ENCODE results near the gene HOXC9.

The HOXC9 gene

DNA sequence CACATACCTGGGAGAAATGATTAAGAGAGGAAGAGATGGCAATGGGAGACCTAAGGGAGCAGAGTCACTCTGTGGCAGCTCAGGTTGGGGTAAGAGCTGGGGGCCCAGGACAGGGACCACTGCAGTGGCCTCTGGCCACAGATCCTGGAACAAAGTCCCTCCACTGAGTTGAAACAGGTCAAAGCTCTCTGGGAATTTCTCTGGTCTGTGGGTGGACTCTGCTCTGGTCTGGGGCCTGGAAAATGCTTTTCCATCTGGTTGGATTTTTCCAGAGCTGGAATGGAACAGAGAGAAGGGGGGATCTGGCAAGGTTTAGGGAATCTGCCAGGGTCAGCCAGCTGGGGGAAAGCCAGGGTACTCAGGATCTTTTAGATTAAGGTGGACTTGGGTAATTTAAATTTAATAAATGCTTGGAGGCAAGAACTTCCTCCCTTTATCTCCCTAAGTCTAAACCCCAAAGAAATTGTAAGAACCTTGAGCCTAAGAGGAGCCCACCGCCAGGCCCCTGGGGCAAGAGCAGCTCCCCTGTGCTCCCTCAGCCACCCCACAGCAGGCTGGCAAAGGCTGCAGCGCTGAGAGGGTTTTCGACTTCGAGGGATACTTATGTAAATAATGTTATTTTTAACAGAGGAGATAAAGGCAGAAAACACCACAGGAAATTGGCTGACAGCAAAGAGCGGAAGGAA lies 11.3 kb upstream of the HOXC9 start:
- DNase-seq (ENCODE audit: low read depth): no peak

DNA sequence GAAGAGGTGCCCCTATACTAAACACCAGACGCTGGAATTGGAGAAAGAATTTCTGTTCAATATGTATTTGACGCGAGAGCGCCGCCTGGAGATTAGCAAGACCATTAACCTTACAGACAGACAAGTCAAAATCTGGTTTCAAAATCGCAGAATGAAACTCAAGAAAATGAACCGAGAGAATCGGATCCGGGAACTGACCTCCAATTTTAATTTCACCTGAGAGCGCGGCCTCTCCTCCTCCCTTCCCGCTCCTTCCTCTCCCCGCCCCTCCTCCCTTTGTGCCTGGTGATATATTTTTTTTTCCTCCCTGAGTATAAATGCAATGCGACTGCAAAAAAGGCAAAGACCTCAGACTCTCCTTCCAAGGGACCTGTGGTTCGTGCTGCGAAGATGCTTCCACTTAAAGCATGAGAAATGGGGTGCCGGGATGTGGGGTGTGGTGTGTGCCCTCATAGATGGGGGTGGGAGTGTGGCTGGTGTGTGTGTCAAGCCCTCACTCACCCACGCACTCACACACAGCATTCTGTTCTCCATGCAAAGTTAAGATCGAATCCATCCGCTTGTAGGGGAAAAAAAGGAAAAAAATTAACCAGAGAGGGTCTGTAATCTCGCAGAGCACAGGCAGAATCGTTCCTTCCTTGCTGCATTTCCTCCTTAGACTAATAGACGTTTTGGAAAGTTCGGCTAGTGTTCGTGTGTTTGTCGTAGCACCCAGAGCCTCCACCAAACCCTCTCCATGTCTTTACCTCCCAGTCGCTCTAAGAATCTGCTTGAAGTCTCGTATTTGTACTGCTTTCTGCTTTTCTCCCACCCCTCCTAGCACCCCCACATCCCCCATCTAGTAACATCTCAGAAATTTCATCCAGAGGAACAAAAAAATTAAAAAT lies 10.5 kb upstream of the HOXC9 start:
- peak; percentile 6 for DNase-seq (ENCODE audit: low read depth)

DNA sequence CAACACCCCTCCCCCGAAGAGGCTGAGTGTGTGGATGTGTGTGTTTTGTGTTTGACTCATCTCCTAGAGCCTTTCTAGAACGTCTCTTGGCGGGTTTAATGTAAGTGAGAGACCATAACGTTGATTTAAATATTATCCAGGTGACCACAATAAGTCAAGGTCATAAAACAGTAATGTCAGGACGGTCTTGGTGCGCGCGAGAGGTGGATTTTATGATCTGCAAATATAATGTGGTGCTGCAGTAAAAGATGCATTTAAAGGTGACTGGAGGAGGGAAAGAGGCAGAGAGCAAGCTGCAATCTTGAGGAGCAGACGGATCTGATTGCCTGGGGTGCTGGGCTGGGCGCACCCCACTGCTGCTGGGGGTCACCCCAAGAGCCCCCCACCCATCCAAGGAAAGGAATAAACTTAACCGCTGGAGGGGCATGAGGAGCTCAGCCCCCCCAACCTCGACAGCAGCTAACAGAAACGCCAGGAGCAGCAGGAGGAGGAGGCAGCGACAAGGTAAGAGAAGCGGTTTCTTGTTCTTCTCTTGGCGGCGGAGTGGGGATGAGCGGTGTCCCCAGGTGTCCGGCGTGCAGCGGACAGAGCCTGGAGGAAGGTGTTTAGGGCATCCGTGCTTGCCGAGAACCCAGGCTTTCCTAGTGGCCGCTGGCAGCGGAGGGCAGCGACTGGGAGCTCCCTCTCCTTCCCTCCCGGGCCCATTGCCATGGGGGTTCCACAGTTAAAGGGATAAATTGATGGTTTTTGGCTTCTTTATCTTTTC lies 9.5 kb upstream of the HOXC9 start:
- no peak for DNase-seq (ENCODE audit: low read depth)

DNA sequence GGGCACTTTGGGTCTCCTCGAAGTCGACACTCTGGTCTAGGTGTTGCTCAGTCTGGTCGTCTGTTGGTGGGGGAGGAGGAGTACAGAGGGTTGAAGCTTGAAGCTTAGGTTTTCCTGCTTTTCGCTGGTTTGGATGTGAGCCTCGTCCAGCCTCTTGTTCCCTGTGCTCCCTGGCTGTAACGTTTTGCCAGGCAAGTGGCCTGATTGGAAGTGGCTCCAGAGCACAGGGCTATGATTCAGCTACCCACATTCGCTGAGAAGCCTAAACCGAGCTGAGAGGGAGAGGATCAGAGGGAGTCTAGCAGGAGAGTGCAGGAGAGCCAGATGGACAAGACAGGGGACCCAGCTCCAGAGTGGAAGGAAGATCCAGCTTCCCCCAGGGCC lies 8.9 kb upstream of the HOXC9 start:
- DNase-seq (ENCODE audit: low read depth): no peak

DNA sequence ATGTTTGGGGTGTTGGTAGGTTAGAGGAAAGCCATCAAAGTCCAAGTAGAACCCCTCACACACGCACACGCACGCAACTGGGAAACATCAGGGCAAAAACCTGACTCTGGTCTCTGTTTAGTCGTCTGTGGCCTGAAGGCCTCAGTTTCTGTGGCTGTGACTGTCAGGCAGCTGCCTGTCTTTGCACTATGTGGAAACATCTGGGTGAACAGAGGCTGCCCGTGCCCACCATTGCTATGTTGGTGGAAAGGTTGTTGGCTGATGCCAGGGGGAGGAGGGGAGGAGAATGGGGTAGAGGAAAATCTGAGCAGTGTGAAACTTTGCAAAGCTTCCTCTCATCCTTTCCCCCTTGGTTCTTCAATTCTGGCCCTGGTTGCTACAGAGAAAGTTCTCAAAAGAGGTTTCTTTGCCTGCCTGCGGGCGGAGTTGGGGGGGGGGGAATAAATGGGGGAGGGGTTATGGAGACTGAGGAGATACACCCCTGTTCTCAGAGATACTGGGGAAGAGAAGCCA lies 7.5 kb upstream of the HOXC9 start:
- no peak for DNase-seq (ENCODE audit: low read depth)

DNA sequence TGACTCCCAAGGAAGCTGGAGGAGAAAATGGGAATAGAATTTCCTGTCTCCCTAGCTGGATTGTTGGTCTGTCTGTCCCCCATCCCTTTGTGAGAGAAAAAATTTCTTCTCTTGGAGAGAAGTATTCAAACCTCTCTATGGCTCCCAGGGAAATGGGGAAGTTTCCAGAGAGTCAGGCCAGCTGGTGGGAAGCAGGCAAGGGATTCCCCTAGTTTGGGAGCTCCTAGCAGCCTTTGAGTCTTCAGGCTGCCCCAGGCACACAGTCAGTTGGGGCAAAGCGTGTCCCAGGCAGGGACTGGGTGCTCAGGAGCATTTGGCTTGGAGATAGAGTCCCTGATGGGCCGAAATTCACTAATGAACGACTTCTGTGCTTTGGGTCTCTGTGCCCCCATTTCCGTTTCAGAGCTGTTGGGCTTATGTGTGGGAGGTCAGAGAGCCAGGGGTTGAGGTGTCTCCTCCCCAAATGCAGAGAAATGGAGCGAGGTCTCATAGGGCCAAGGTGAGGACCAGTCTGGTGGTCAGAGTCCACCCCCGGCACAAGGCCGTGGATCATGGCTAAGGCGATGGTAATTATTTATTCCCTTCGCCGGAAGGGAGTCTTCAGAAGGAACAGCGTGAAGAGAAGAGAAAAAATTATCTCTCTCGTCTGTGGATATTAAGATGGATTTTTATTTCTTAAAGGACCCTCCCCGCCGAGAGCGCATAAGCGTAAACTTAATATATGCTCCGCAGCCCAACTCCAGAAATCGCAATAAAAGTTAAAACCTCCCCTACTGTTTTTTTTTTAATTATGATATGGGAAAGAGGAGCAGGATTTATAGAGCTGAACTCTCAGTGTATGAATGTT lies 6.6 kb upstream of the HOXC9 start:
- DNase-seq (ENCODE audit: low read depth): no peak

DNA sequence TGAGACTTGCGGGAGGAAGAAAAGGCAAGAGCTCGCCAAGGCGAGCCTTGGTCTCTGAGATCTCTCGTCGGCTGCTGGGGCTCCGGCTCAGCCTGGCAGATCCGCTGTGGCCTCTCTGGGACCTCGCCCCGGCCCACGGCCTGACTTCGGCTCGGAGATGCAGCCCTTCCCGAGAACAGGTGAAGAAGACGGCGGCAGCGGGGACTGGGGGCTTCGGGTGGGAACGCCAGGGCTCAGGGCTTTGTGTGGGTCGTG lies 6.0 kb upstream of the HOXC9 start:
- DNase-seq (ENCODE audit: low read depth): no peak

DNA sequence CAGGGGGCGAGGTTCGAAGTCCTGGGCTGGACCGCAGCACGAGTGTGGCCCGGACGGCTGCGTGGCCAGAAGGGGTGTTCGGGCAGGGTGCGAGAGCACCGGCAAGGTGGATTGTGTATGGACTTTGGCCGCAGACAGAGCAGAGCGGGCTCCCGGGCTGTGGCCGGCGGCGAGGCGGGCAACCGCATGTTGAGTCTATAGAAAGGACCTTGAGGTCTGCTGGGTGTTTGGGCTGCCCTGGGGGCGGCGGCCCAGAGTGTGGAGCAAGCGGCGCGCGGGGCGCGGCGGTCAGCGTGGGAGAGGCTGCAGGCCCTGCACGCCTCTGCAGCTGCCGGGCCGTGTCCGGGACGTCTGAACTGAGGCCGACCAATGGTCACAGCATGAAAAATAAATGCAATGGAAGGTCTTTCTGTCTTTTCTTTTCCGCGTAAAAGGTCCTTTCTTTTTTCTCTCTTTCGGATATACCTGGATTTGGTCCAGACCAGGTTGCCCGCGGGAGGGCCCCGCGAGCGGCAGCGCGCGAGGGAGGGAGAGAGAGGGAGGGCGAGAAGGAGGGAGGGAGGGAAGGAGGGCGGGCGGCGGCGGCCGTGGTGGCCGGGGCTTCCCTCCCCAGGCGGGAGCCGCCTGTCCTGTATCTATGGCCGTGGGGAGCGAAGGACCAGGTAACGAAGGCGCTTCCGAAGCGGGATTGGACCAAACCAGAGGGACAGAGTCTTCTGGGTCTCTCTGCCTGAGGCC lies 5.5 kb upstream of the HOXC9 start:
- no peak for DNase-seq (ENCODE audit: low read depth)

DNA sequence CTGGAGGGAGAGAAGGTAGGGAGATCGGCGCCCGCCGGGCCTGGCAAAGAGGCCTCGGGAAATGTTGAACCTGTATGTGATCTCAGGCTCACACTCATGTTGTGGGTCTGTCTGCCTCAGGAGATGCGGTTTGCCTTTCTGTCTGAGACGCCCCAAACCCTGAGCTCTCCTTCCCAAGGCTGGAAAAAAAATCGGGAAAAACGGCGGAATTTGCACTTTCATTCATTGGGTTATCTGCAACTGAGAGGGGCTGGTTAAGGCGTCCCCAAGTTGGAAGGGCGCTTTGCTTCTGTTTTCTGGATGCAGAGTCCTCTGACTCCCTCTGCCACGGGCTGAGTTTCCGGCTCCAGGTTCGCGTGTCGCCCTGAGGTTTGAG lies 5.0 kb upstream of the HOXC9 start:
- DNase-seq (ENCODE audit: low read depth): no peak

DNA sequence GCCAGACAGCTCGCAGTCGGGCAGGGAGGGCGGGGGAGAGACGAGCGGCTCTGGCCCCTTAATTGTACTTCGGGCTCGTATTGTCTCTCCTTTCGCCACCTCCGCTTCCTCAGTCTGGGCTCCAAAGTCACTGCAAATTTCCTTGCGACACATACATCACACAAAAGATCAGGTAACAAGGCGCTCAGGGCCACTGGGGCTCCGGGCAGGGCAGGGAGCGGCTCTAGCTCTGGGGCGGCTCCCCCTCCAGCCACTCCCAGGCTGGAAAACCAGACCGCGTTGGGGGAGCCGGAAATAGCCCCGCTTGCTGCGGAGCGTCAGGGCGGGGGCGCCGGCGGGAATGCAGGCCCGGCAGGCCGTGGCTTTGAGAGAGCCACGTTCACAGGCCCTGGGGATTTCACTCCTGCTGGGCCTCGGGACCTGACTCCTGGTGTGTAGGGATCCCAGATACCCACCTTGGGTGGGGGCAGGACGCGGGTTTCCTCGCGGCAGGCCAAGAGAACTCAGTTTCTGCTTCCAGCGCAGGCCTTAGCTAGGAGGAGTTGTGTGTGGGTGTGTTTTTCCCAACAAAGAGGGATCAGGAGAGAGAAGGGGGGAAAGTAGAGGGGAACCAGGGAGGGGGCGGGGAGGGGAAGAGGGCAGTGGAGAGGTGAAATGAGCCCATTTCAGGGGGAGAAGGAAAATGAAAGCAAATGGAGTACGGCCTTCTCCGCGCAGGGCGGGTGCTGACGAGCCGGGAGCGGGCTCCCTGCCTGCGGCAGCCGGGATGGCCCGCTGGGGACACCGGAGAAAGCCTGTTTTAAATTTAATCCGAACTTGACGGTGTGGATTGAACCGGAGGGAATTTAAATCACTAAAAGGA lies 4.4 kb upstream of the HOXC9 start:
- DNase-seq (ENCODE audit: low read depth): no peak

DNA sequence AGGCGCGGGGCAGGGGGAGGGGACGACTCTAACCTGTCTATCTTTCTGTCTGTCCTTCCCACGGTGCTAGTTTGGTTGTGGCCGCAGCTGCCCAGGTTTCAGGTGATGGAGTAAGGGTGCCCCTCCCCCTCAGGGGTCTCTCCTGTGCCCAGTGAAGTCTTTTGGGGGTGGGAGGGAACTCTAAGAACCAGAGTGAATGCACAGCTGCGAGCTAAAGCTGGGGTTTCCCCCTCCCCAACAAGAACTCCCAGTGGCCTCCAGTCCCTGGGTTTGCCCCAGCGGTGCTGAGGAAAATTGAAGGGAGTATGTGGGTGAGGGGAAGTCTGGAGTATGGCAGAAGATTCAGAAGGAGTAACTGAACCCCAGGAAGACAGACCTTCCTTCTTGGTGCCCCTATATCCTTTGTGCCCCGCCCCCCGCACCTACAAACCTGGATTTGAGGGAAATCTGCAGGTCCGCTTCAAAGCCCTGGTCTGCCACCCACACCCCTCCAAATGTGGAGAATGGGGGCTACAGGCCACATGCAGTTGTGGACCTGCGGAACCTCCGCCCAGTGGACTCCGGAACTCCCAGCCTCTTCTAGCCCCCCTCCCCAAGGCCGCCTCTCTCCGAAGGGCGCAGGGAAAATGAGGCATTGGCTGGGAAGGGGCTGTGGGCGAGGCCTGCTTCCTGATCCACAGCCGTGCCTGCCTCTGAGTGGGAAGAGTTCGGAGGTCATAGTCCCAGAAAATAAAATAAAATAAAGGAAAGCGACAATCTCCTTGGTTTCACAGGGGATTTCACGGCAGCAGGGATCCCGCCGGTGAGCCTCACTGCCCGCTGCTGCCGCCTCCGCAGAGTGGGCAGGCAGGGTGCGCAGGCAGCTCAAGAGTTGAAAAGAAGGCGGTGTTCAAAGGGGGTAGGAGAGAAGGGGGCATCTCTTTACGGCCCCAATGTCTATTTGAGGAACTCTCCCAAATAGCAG lies 3.4 kb upstream of the HOXC9 start:
- DNase-seq (ENCODE audit: low read depth): no peak

DNA sequence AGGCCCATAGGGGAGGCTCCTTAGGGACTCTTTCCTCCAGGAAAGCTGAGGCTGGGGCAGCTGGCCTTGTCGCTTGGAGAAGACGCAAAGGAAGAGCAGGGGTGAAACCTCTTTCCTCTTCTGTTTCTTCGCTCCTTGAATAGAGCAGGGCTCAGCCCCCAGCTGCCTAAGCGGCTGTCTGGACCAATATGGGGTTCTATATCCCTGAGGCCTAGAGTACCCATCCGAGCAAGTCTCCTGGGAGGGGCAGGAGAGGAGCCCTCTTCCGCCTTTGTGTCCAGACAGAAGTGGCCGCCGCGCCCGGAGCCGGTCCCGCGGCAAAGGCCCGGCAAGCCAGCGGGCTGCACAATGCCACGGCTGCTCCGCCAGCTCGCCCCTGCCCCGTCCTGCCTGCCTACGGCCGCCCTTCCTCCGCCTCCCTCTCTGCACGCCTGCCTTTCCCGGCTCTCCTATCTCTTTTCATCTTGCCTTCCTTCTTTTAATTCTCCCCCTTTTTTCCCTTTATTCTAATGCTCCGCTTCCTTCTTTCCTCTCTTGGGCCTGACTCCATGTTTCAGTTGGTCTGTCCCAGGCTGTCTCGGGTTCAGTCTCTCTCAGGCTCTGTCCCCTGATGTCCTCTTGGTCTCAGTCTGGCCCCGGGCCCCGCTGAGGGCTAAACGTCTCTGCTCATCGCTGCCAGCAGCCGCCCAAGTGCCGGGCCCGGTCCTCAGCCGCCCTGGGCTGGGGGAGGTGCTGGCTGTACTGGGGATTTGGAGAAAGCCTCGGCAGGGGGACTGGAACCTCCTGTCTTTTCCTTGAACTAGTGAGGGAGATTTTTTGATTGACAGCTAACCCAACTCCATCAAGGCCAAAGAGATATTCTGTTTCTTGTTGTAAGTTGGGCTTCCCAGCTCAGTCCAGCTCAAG lies 2.5 kb upstream of the HOXC9 start:
- DNase-seq (ENCODE audit: low read depth): no peak

DNA sequence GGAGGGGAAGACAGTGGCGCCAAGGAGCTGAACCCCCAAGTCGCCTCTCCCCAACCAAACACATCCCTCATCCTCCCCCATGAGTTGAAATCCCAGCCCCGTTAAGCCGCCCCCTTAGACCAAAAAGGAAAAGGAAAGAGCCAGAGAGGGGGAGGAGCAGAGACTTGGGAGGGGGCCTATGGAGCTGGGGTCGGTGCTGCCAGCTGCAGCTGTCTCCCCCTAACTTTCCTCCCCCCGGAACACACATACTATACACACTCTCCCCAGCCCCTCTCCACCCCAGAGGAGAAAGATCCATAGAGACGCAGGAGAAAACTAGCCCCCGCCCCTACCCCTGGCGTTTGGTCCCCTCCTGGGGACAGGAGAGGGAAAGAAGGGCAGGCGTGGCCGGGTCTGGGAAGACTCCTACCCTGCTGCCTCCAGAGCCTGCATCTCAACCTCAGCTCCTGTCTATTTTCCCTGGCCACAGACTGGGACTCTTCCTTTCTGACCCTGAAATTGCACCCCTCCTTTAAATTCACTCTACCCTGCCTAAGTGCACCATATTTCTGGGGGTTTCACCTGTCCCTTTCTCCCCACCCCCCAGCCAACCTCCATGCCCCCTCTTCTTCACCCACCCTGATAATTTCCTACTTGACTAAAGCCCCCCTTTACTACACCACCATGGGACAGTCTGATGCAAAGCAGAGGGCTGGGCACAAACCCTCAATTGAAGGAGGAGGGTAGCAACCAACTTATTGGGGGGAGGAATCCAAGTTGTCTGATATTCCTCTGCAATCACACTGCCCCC lies 1.7 kb upstream of the HOXC9 start:
- no peak for DNase-seq (ENCODE audit: low read depth)

DNA sequence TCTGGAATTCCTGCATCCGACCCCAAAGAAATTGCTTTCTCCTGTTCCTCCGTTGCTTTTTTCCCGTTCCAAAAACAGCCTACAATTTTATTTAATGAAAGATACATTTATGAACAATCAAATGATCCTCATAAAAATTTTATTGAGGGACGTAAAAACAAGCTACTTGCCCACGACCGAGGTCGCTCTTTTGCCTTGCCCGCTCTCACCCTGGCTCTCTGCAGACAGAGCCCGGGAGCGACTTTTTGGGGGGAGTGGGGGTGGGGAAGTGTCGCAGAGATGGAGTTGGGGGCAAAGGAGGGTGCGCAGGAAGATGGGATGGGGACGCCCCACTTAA lies 1.1 kb upstream of the HOXC9 start:
- DNase-seq (ENCODE audit: low read depth): no peak

DNA sequence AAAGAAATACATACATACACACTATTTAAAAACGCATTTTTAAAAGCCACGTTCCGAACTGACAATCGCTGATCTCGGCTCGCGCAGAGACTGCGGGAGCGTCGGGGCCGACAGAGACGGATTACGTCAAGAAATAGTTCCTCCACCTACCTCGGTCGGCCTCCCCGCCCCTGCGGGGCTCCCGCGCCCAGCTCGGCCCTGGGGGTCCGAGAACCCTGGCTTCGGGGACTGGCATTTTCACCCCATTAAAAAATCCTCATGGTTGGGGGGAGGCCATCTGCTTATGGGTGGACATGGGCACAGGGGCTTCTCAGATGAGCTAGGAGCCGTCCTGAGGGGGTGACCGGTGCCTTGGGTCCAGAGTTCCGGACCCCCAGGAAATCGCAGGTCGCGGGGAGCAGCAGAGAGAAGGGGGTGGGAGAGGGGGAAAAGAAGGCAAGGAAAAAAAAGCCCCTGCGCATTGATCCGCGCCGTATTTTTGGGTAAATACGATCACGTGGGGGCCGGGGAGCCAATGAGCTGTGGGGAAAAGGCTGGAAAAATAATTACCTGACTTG lies 324 bp upstream of the HOXC9 start:
- no peak for DNase-seq (ENCODE audit: low read depth)

DNA sequence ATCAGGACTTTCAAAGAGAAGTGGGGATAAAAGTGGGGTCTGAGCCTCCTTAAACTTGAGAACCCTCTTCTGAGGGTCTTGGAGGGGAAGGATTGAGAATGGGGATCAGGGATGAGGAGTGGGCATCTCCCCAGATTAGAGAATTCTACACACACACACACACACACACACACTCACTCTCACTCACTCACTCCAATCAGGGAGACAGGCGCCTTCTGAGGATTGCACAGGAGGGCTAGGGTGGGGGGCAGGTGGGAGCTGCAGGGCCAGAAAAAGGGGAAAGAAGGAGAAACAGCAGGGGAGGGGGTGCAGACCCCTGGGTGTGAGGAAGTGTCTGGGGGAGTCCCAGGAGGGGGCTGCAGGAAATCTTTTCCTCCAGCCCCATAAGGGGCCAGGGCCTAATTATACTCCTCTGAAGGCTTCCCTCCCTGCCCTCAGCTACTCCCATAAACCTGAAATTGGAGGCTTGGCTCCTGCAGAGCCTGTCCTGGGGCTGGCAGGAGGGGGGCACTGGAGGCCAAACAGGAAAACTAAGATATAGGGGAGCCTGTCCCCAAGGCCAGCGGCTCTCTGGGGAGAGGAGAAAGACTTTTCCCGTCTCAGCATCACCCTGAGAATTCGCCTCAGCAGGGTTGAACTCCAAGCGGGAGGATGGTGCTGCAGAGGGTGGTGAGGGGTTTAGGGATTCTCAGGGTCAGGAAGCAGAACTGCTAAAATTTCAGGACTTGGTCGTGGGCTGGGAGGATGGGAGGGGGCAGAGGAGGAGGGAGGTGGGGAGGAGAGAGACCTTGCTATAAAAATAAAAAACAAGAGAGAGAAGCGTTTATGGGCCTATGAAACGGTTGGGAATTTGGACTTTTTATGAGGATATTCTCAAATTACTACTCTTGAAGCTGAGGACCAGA lies 1.6 kb downstream of the HOXC9 start:
- DNase-seq (ENCODE audit: low read depth): no peak
